Pericardium fibroblast (primary cell): ENCODE data around the gene IRS1. TPM values are rescaled to one million over a fixed set of nuclear protein-coding genes. Genes with fewer than 3 reads are reported as not detected.

Experiments
- total RNA-seq: library from RNA; depleted of rRNA; stranded (reverse); fragments of >200 nt; gene quantifications from 2 replicates; pipeline ENCODE4 v1.2.3, GENCODE V29; 2015

Gene IRS1
- 18.5 and 22.9 TPM in 2 replicates for total RNA-seq

GRCh38 chr2:226799211-226799975, at the start of gene IRS1:
TSS of gene IRS1 (minus strand) at chr2:226799820. CDS start at chr2:226798738, 1,082 bp downstream.

GRCh38 chr2:226835796-226836547, 36.4 kb upstream of the IRS1 start, which contains the start of gene RHBDD1:
TSS of gene RHBDD1 (plus strand) at chr2:226836054. CDS start at chr2:226864694, 28,640 bp downstream.

Other genes starting within 250 kb of the IRS1 start
- gene RHBDD1, start 36.2 kb upstream of the IRS1 start, total RNA-seq = 5.3 and 12.4 TPM in 2 replicates